Left lobe of liver (tissue), 2 donors: ENCODE results near the gene NRTN. TPM values are rescaled to one million over a fixed set of nuclear protein-coding genes. Genes with fewer than 3 reads are reported as not detected.

Source experiments
- ATAC-seq: fragments of 200-7000 bp; cut with Tn5 transposase; one replicate; pipeline ENCODE4 v1.9.1; 2020; ENCODE audit warnings: mild to moderate bottlenecking, moderate library complexity
- DNase-seq: peaks from one replicate; pipeline ENCODE4 v3.0.0-alpha.2; 2020; ENCODE audit warnings: low spot score
- total RNA-seq: library from RNA; stranded (reverse); gene quantifications from one replicate; pipeline ENCODE4 v1.2.1, GENCODE V29; 2021
- donor health status: DM: no; HTN: no; CAD: no; lungs with moderate emphysema.
- donor health status: DM: no; HTN: yes; CAD: no.

Gene NRTN
- total RNA-seq, 1 donor from 2014 or later = 16.7 TPM

- DNase-seq = no peak
- ATAC-seq = no peak
These were observed 14.8 kb upstream of the NRTN start for GRCh38 chr19:5789886-5790558.

GRCh38 chr19:5790559-5791520 lies 14.0 kb upstream of the NRTN start, which contains the start of gene DUS3L:
TSS of gene DUS3L (minus strand) at chr19:5791163. CDS start at chr19:5791141, 22 bp downstream.
- DNase-seq (peak; percentile 97), ATAC-seq (peak; percentile 93)

GRCh38 chr19:5792224-5792623 lies 12.6 kb upstream of the NRTN start:
- no peak for ATAC-seq
- no peak for DNase-seq

- DNase-seq = no peak
- ATAC-seq = no peak
These were observed 11.7 kb upstream of the NRTN start for GRCh38 chr19:5793188-5793587.

GRCh38 chr19:5795382-5795919 lies 9.4 kb upstream of the NRTN start:
- no peak for ATAC-seq
- DNase-seq = no peak

GRCh38 chr19:5798244-5798643 lies 6.6 kb upstream of the NRTN start:
- DNase-seq (no peak), ATAC-seq (no peak)

- DNase-seq (peak; percentile 80), ATAC-seq (peak; percentile 34)
These were observed 5.3 kb upstream of the NRTN start for GRCh38 chr19:5799247-5800241.

- peak; percentile 93 for DNase-seq
- peak; percentile 61 for ATAC-seq
These were observed 4.3 kb upstream of the NRTN start for GRCh38 chr19:5800361-5801270.

- no peak for ATAC-seq
- no peak for DNase-seq
These were observed 2.9 kb upstream of the NRTN start for GRCh38 chr19:5801796-5802619.

- ATAC-seq (no peak), DNase-seq (no peak)
These were observed 1.5 kb upstream of the NRTN start for GRCh38 chr19:5803441-5803751.

GRCh38 chr19:5803752-5804515 lies 933 bp upstream of the NRTN start:
- DNase-seq (peak; percentile 94), ATAC-seq (peak; percentile 79)

GRCh38 chr19:5805462-5806132 lies 730 bp downstream of the NRTN start:
- ATAC-seq = peak; percentile 59
- DNase-seq = peak; percentile 77

GRCh38 chr19:5806133-5806489 lies 1.2 kb downstream of the NRTN start:
- no peak for DNase-seq

GRCh38 chr19:5806905-5807304 lies 2.0 kb downstream of the NRTN start:
- ATAC-seq = no peak

More at GRCh38 chr19:5806133-5806489, 1.2 kb downstream of the NRTN start:
- ATAC-seq = no peak

GRCh38 chr19:5808120-5808816 lies 3.4 kb downstream of the NRTN start:
- no peak for DNase-seq
- ATAC-seq = no peak

More at GRCh38 chr19:5806905-5807304, 2.0 kb downstream of the NRTN start:
- no peak for DNase-seq

GRCh38 chr19:5809053-5809452 lies 4.2 kb downstream of the NRTN start:
- DNase-seq = peak; percentile 79

GRCh38 chr19:5809469-5809868 lies 4.6 kb downstream of the NRTN start:
- ATAC-seq (no peak), DNase-seq (no peak)

More at GRCh38 chr19:5809053-5809452, 4.2 kb downstream of the NRTN start:
- ATAC-seq = peak; percentile 53
